ENCODE measurements around the gene ELK1.

- TF ChIP-seq TEAD4 (IDR thresholded peaks at IDR 0.05) (no peak), CREB1 (IDR thresholded peaks at IDR 0.05; ENCODE audit: low read depth) (no peak), TAF1 (IDR thresholded peaks at IDR 0.05; ENCODE audit: low read depth) (no peak), REST (IDR thresholded peaks at IDR 0.05; ENCODE audit: low read depth) (no peak), NFIC (IDR thresholded peaks at IDR 0.05) (no peak), EP300 (IDR thresholded peaks at IDR 0.05; ENCODE audit: borderline replicate concordance) (no peak), USF1 (IDR thresholded peaks at IDR 0.05) (no peak), YY1 (IDR thresholded peaks at IDR 0.05; ENCODE audit: low read depth) (no peak), MAX (IDR thresholded peaks at IDR 0.05) (no peak), CEBPB (IDR thresholded peaks at IDR 0.05) (no peak), FOXM1 (IDR thresholded peaks at IDR 0.05; ENCODE audit: borderline replicate concordance, low read depth) (no peak)
Measured at GRCh38 chrX:47596256-47596655, 54.1 kb downstream of the ELK1 start.
